Cardiac ventricle fibroblast (primary cell): ENCODE data around the gene DCLK1. TPM values are rescaled to one million over a fixed set of nuclear protein-coding genes. Genes with fewer than 3 reads are reported as not detected.

Source experiments
- total RNA-seq: library from RNA; depleted of rRNA; stranded (reverse); fragments of >200 nt; gene quantifications from 2 replicates; pipeline ENCODE4 v1.2.3, GENCODE V29; 2015

Gene DCLK1
- 23.5 and 29.8 TPM in 2 replicates for total RNA-seq

GRCh38 chr13:36131222-36131930 is at the start of gene DCLK1:
TSS of gene DCLK1 (minus strand) at chr13:36131382.

Other genes with a start within 250 kb of the DCLK1 start
- gene SOHLH2, start 83.2 kb upstream of the DCLK1 start, total RNA-seq = 0.68 and 1.4 TPM in 2 replicates
- 1.1 and 2.5 TPM in 2 replicates for gene CCDC169, start 166.4 kb upstream of the DCLK1 start, total RNA-seq
- 94.1 and 158 TPM in 2 replicates for gene SPART, start 215.0 kb upstream of the DCLK1 start, total RNA-seq